Adrenal gland (tissue), 5 donors: ENCODE results near the gene HOXD12.

Source experiments
- CTCF ChIP-seq, 6 experiments: fragments of 450-650 bp in 4 of 6; fragments of 200-600 bp in 2 of 6; sonication (generic) in 1 of 6; IDR thresholded peaks; 1 replicate in 5 of 6; 2 replicates in 1 of 6; pipeline versions ENCODE4 v1.5.1 to v1.8.0; 2016 to 2021; ENCODE audit warnings: antibody characterized with exemption in 6 of 6, mild to moderate bottlenecking in 2 of 6, moderate library complexity in 1 of 6
- POLR2A ChIP-seq, 2 donors: fragments of 450-650 bp; IDR thresholded peaks; one replicate each; pipeline ENCODE4 v1.6.1; 2017; ENCODE audit warnings: antibody characterized with exemption in 2 of 2, mild to moderate bottlenecking in 2 of 2, moderate library complexity in 1 of 2
- donor health status: DM: no; HTN: no; CAD: no.

- TF ChIP-seq CTCF (IDR thresholded peaks at IDR 0.05): no peak
- TF ChIP-seq POLR2A (IDR thresholded peaks at IDR 0.05): no peak
Measured at GRCh38 chr2:176067589-176068418, 31.8 kb upstream of the HOXD12 start.
